AML-193 (cell line): ENCODE results near the gene FITM1.
A peak's percentile ranks its signal among the peaks of the same experiment; 100 is the strongest.
"Not testable (repeated sequence)": the region's sequence is repeated elsewhere in the genome, so short reads cannot be mapped to it uniquely, and the experiment has no call there.

Experiments
- DNase-seq, 2 experiments: peaks; one replicate each; lab custom pipeline; 2025; lab: John Stamatoyannopoulos, UW

Gene FITM1

DNA sequence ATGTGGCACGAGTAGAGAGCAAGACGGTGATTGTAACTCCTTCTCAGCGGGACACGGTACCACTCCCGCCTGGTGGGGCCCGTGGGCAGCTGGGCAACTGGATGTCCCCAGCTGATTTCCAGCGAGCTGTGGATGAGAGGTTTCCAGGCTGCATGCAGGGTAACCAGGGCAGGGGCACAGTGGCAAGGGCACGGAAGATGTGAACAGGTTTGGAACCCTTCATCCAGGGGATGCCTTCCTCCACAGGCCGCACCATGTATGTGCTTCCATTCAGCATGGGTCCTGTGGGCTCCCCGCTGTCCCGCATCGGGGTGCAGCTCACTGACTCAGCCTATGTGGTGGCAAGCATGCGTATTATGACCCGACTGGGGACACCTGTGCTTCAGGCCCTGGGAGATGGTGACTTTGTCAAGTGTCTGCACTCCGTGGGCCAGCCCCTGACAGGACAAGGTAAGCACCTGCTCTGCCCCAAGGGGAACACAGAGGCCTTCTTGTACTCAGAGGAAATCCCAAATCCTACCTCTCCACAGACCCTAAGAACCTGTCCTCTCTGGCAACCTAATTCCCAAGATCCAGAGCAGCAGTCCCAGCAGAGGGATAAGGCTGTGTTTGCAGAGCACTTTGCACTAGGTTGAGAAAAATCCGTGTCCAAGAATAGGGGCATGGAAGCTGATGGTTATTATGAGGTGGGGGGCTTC, 32.1 kb upstream of the FITM1 start:
- no peak for DNase-seq

DNA sequence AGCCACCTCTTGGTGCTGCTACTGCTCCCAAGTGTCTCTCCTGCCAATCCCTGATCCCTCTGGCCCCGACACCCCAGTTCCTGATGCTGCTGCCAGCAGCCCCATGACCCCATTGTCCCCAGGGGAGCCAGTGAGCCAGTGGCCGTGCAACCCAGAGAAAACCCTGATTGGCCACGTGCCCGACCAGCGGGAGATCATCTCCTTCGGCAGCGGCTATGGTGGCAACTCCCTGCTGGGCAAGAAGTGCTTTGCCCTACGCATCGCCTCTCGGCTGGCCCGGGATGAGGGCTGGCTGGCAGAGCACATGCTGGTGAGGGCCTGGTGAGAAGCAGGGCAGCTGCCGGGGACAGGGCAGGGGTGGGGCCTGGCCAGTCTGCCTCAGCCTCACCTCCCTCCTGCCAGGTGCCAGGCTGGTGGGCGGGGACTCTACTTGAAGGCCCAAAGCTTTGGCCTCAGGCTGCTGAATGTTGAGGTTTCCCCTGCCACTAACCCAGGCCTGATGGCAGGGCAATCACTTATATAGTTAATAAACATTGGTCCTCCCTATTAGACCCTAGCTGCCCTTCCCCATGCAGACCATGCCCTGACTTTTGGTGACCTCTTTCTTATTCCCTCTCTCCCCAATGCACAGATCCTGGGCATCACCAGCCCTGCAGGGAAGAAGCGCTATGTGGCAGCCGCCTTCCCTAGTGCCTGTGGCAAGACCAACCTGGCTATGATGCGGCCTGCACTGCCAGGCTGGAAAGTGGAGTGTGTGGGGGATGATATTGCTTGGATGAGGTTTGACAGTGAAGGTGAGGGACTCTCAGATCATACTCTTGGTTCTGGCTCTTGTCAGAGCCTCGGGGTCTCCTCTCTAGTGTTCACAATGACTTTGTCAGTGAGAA, 31.3 kb upstream of the FITM1 start:
- DNase-seq, result no peak

DNA sequence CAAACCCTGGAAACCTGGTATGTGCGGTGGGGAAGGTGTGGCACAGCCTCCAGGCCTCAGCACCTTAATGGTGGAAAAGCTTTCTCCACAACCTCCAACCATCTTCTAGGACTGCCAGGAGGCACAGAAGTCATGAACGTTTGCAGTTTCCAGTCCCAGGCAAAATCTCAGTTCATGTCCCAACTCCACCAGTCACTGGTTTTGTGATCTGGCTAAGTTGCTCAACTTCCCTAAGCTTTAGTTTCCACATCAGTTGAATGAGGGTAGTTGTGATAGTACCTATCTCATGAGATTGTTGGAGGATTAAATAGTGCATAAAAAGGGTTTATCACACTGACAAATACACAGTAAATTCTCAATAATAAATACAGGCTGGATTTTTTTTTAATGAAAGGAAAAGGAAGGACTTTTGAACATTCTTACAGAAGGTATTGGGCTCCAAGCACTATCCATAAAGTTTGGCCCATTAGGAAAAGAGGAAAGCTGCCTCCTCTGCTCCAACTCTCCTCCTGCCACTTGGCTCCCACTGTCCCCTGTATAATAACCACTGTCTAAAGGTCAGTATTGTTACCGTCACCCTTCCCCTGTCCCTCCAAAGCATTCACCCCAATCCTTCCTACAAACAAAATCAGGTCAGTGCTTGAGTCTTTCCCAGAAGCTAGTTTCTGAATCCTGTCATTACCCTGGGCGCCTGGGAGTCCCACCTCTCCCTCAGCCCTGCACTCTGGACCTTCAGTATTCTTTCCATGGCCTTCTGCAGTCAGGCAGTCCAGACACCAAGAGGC, 30.1 kb upstream of the FITM1 start:
- peak; percentile 17 to 21 for DNase-seq

DNA sequence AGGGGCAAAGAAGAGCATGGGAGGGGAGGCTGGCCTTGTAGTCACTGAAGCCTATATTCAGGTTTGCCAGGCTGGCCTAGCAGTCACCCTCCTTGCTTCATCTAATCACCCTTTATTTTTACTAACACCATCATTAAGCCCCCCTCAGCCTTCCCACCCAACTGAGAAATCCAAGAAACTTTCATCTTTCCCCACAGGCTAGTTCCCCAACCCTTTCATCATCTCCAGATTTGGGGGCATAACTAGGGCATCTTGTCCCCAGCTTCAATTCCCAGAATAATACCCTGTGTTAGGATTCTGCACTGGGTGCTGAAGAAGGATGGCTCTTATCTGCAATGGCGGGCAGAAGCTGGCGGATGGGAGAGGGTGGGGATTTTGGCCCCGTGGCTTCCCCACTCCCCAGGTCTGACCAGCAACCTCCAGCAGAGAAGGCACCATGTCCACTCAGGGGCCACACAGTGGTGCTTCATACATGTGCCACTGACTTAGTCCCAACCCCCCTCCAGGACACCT, 29.4 kb upstream of the FITM1 start:
- DNase-seq, result no peak

DNA sequence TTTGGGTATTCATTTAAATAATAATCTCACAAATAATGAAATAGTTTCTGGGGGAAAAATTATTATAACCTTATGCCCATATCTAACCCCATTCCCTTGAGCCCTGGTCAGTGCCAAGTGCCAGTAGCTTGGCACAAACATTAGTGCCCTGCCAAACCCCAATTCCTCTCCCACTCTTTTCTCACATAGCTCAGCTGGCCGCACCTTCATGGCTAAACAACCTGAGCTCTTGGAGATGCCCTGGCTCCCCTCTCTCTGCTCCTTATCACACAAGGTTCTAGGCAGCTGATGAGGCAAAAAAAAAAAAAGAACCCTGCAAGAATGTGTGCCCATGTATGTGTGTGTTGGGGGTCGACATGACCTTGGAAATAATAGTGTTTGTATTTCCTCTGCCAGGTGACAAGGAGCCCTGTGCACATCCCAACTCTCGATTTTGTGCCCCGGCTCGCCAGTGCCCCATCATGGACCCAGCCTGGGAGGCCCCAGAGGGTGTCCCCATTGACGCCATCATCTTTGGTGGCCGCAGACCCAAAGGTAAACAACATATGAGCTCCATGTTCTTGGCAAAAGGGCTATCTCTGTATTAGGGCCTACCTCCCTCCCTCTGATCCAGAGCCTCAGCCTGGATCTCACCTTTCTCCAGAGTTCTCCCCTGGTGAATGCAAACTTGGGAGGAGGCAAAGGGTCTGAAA, 28.0 kb upstream of the FITM1 start:
- no peak for DNase-seq

DNA sequence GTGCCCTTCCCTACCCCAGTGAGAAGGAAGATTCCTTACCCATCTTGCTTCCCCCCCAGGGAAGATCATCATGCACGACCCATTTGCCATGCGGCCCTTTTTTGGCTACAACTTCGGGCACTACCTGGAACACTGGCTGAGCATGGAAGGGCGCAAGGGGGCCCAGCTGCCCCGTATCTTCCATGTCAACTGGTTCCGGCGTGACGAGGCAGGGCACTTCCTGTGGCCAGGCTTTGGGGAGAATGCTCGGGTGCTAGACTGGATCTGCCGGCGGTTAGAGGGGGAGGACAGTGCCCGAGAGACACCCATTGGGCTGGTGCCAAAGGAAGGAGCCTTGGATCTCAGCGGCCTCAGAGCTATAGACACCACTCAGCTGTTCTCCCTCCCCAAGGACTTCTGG, 27.0 kb upstream of the FITM1 start:
- no peak for DNase-seq

DNA sequence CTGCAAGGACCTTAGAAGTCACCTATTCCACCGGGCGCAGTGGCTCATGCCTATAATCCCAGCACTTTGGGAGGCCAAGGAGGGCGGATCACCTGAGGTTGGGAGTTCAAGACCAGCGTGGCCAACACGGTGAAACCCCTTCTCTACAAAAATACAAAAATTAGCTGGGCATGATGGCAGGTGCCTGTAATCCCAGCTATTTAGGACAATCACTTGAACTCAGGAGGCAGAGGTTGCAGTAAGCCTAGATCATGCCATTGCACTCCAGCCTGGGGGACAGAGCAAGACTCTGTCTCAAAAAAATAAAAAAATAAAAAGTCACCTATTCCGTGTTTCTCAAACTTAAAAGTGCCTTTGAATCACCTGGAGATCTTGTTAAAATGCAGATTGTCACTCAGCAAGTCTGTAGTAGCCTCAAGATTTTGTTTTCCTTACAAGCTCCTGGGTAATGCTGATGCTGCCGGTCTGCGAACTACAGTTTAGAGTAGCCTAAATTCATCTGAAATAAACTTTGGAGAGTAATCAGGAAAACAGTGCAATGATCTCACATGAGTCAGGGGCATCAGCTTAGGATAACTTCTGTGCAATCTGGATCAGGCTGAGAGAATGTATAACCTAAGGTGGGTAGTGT, 24.7 kb upstream of the FITM1 start:
- not testable (repeated sequence) for DNase-seq

DNA sequence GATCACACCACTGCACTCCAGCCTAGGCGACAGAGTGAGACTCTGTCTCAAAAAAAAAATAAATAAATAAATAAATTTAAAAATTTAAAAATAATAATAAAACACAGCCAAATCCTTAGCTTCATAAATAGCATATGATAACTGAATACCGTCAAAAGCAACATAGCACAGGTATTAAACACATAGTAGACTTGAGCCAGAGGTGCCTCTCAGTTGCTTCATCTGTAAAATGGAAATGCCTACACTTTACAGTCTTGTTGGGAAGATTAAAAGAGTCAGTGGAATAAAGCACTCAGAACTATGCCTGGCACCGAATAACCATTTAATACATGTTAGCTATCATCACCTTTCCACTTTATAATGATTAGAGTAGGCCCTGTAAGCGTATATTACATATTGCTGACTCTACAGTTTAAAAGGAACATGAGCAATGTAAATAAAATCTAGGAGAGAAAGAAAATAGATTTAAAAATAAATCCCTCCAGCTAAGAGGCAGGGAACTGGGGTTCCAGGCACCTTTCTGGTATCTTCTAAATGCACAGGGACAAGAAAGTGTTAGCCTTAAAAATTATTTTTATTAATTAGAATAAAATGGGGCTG, 23.7 kb upstream of the FITM1 start:
- no peak for DNase-seq

DNA sequence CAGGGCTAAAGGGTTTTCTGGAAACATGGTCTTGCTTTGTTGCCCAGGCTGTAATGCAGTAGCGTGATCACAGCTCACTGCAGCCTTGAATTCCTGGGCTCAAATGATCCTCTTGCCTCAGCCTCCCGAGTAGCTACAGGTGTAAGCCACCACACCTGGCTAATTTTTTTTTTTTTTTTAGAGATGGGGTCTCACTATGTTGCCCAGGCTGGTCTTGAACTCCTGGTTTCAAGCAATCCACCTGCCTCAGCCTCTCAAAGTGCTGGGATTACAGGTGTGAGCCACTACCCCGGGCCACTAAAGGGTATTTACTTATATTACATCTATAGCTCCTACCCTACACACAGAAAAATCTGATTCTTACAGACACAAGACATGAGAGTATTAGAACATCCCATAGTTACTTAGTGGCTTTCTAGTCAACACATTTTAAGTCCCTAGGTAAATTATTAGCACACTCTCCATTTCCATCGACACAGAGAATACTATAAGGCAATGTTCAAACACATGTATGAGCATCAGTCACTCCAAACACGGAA, 22.1 kb upstream of the FITM1 start:
- DNase-seq, result no peak

DNA sequence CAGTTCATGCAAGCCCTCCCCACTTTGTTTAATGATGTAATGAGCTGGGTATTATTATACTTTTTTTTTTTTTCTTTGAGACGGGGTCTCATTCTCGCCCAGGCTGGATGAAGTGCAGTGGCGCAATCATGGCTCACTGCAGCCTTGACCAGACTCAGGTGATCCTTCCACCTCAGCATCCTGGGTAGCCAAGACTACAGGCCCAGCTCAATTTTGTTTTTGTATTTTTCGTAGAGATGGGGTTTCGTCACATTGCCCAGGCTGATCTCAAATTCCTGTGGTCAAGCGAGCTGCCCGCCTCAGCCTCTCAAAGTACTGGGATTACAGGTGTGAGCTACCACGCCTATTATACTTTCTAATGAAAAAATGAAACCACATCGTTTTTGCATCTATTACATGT, 20.4 kb upstream of the FITM1 start:
- DNase-seq, result no peak

DNA sequence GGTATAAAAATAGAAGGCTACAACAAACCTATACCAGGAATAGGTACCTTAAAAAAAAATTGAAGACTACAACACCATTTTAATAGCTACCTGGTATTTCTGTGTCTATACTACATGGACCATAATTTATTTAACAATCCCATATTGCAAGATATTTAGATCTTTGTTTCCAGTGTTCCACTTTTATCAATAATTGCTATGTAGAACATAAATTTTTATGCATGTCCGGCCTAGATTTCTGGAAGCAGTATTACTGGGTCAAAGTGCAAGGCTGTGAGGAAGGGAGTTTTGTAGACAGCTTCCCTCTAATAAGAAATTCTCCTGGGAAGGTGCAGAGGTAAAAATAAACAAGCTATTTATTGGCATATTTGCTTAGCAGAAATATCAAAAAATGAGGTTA, 19.9 kb upstream of the FITM1 start:
- no peak for DNase-seq

DNA sequence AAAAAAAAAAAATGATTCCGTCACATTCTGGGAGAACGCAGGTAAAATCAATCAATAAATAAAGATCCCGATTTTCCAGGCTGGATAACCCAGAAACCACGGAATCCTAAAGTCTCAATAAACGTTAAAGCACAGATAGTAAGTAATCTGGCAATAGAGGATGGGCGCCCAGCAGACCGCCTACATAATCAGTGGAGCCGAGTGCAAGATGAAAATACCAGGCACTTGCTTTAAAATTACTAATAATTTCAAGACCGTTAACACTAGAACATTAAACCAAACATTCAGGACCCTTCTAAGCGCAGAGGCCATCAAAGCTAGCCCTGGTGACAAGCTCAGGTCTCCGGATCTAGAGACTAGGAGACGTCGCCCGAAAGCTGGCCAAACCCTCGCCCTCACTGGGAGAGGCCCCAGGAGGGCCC, 17.1 kb upstream of the FITM1 start:
- peak in 1 of 2 experiments; percentile 34 for DNase-seq

DNA sequence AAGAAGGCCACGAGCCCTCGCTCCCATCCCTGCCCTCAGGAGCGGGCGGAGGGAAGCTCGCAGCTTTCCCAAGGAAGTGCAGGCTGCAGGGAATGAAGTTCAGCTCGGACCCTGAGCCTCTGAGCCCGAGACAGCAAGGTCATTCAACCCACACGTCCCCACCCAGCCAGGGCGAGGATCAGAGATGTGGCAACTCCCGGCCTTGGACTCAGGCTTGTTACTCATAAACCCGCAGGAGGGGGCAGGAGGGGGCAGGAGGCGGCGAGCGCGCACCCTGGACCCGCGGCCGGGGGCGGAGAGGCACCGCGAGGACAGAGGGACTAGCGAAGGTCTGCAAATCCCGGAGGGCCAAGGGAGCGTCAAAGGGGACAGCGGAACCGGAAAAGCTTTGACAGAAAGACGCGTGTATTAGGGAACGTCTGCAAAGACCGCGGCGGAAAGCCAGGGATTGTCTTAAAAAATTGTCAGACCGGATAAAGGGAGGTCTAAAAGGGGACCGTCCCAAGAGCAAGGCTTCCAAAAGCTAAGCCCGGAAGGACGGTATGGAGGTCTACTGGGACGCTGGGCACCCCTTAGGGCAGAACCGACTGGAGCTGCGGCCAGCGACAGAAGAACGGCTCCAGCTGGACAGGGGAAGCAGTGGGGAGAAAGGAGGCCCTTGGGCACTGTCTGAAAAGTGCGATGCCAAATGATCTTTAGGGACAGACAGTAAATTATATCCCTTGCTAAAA, 16.5 kb upstream of the FITM1 start:
- DNase-seq, result peak; percentile 88 to 94

DNA sequence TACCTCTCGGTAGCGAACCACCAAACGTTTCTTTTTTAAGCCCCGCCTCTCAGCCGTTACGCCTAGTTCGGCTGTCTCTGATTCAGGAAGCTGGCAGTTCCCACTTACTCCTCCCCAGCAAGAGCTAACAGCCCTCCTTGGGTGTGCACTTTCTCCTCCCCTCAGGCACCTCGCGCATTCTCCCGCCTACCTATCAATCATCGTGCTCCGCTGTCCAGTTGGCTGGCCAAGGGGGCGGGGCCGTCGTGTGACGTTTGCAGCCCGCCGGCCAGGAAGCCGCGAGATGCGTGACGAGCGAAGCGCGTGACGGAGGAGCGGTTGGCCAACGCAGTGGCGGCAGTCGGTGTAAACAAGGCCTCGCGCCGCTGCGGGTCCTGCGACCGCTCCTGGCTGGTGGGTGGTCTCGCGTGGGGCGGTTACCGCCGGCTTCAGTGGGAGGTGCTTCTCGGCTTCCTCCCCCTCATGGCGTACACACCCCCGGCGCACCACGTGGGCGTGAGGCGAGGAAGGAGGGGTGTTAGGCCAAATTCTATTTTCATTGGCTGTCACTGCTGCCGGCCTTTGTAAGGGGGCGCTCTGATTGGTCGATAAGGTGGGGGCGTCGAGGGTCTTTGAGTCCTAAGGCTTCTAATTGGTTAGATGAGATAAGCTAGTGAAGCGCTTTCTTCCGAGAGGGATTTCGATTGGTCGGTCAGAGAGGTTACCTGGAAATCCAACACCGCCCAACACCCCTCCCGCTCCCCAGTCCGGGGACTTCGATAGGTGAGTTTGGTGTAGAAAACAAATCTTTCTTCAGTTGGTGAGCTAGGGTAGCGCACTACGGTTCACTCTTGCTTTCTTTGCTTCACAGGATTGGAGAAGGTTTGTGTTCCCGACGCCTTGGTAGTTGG, 15.7 kb upstream of the FITM1 start, which contains the start of the genes DCAF11 and NRL:
Gene DCAF11 (plus strand): TSS at position 246 of the 890 bp plus-strand sequence. CDS start 818 bp downstream, outside the sequence.
Gene NRL (minus strand): TSS at position 418 of the 890 bp plus-strand sequence. CDS start 32,101 bp downstream, outside the sequence.
- peak; percentile 100 for DNase-seq

DNA sequence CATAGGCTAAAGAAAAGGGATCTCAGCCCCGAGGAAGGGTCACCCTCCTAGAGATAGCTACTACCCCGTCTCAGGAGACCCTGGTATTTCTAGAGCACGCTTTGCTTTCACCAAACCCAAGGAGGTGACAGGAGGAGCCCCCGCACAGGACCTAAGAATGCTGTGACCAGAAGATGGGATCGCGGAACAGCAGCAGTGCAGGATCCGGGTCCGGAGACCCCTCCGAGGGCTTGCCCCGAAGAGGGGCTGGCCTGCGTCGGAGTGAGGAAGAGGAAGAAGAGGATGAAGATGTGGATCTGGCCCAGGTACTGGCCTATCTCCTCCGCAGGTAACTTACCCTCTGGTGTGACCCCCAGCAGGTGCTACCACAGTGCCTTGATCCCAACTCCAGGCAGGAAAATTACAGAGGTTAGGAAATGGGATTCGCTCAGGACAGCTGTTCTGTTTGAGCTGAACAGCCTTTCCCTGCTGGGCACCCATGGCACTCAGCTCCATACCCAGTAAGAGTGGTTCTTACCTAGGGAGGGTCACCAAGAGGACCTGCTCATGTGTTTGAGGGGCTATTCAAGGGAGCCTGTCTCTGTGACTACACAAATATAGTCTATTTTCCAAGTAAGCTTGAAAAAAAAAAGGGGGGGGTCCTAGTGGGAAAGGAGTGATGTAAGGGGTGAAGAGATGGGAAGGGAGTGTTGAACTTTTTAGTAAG, 14.9 kb upstream of the FITM1 start:
- no peak for DNase-seq

DNA sequence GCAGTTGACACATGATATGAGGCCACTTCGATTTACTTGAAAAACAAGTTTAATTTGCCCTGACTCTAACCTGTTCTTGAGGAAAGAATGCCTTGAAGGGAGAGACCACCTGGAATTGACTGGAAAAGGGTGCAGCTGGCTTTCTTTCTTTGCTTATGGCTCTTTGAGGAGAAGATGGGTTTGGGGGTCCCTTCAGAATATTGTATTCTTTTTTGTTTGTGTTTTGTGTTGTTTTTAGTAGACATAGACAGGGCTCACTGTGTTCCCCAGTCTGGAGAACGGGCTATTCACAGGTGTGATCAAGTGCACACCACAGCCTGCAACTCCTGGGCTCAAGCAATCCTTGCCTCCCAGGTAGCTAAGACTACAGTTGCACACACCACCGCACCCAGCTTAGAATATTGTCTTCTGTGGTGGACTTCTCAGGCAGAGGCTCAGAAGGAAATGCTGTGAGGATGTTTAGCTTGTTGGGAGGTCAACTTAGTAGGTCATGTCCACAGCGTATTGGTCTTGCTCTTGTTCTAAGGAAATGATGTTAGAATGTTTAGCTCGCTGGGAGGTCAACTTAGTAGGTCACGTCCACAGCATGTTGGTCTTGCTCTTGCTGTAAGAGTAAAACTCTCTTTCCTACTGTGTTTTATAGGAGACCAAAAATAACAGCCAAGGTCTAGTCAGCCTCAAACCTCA, 14.2 kb upstream of the FITM1 start:
- no peak for DNase-seq

DNA sequence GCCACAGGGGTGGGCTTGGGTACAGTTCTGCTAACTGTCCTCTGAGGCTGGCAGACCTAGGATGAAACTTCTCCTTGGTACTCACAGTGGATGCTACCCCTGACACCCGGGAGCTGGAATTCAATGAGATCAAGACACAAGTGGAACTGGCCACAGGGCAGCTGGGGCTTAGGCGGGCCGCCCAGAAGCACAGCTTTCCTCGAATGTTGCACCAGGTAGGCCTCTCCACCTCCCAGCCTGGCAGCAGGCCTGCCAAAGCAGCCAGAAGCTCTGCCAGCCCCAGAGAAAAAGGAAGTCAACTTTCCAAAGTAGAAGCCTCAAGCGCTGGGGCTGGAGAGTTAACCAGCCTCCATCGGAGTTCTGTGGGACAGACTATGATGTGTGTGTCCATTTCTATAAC, 13.3 kb upstream of the FITM1 start:
- DNase-seq, result no peak
